ENCODE results near the gene CSRP3.

DNA sequence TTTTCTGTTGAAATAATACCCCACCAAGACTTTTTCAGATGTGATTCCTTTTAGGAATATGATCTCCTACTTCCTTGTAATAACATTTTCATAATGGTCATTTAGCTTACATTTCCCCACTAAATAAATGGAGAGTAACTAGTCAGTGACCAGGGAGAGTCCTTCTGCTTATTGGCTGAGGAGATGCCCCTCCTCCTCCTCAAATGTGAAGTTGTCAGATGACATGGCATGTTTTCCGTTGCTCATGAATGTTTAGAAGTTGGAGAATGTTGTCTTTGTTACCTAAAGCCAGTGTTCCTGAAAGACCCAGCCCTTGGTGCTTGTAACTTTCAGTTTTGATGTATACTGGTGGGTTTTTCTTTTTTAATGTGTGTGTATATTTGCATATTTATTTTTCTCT is 38.2 kb downstream of the CSRP3 start:
- TF ChIP-seq, protein P1, sequence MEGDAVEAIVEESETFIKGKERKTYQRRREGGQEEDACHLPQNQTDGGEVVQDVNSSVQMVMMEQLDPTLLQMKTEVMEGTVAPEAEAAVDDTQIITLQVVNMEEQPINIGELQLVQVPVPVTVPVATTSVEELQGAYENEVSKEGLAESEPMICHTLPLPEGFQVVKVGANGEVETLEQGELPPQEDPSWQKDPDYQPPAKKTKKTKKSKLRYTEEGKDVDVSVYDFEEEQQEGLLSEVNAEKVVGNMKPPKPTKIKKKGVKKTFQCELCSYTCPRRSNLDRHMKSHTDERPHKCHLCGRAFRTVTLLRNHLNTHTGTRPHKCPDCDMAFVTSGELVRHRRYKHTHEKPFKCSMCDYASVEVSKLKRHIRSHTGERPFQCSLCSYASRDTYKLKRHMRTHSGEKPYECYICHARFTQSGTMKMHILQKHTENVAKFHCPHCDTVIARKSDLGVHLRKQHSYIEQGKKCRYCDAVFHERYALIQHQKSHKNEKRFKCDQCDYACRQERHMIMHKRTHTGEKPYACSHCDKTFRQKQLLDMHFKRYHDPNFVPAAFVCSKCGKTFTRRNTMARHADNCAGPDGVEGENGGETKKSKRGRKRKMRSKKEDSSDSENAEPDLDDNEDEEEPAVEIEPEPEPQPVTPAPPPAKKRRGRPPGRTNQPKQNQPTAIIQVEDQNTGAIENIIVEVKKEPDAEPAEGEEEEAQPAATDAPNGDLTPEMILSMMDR (IDR thresholded peaks at IDR 0.05; ENCODE audit: poor library complexity, severe bottlenecking): no peak
- TF ChIP-seq POLR2AphosphoS5 (IDR thresholded peaks at IDR 0.05): no peak
